HG03439 (cell line): ENCODE results near the gene HOXB3.

Experiments
- ATAC-seq: cut with Tn5 transposase; IDR thresholded peaks from one replicate; pipeline ENCODE4 v1.9.1; 2021; ENCODE audit warnings: mild to moderate bottlenecking, moderate library complexity; ENCODE audit not compliant: unreplicated experiment

HOXB3 gene

DNA sequence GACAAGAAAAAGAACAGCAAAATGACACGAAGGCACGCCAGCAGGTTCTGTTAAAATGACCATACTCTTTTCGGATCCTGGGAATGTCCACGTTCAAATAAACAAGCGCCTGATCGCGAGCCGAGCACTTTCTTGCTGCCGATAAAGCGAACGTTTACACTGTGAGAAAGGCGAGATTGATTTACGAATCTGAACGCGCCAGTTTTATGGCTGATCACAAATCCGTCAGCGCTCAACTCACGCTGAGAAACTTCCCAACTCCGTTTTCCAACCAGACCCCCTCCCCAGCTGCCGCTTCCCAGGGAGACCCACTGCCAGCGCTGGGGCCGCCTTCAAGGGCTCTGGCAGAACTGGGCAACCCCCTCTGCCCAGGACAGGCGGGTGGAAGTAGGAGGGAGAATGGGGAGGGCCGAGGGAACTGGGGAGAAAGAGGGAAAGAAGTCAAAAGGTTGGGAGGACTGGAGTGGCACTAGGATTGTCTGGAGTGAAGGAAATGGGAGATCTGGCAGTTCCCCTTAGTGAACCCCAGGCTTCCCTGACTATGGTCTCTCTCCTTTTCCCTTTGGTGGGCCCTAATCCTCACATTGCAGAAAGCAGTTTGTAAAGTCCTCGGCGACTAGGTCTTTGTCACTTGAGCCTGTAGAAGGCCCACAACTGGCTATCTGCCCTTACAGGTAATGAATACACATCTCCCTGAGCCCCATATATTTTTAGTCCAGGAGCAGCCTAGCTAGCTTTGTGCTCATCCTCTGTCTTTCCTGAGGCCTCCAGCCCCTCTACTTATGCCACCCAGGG lies 18.8 kb downstream of the HOXB3 start:
- ATAC-seq = no peak

DNA sequence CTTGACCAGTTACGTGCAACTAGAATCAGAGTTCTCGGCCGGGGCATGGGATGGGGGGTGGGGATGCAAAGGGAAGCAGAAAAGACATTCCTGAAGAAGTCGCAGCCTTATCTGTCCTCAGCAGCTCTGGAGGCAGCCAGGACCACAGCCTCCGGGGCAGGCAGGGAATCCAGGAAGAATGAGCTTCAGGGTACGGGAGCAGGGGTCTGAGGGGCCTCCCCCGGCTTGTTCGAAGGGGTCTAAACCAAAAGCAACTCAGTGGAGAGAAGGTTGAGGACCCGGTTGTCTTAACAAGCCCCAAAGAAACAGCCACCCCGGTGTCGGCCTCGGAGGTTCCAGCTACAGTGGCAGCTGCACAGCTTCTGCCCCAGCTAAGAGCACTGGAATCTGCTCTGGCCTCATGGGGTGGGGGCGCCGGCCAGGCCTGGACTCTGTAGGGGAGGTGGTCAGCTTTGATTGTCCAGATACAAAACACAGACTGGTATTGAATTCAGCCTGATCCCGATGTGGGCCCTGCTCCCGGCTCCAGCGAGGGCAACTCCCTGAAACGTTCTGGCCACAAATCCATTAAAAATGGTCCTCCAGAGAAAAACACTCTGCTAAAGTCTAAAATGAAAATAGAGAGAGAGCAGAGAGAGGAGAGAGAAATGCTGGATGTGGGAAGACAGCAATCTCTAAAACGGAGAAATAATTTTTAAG lies 19.6 kb downstream of the HOXB3 start:
- ATAC-seq = no peak

DNA sequence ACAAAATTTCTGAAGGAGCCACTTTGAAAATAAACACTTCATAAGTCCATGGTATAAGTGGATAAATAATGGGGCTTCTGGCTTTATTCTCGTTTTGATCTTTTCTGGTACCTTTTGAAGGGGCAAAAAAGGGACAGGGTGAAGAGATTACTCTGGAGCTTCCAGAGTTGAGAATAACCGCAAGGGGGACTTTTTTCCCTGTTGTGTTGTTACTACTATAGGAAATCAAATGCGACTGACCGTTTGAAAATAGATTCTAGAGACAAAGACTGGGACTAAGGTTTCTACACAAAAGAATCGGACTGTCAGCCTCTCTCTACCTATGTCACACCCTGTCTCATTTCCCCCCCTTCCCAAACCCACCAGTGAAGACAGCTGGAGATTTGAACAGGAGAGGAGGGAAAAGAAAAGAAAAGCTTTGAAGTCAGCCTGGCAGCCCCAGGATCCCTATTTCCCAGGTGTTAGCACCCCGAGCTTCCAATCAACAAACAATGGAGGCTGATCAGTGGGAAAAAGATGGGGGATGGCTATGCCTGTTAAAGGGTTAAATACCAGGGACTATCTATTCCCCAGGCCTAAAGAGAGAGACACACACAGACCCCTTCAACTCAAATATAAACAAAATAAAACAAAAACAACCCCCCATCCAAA lies 20.2 kb downstream of the HOXB3 start:
- no peak for ATAC-seq

DNA sequence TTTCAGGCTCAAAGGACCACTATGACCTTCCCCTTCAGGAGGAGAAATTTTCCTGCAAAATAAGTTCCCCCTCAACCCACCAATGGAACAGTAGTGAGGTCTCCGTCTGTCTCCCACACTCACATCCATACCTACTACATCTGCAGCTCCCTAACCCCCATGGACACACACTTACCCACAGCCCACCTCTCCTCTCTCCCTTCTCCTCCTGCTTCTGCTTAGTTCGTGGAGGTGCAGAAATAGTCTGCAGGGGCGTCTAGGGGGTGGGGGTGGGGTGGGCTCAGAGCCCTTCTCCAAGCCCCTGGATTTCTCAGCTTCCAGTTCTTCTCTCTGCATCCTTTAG lies 20.8 kb downstream of the HOXB3 start:
- ATAC-seq = no peak

GRCh38 chr17:48568499-48569239 lies 21.4 kb downstream of the HOXB3 start:
- no peak for ATAC-seq

DNA sequence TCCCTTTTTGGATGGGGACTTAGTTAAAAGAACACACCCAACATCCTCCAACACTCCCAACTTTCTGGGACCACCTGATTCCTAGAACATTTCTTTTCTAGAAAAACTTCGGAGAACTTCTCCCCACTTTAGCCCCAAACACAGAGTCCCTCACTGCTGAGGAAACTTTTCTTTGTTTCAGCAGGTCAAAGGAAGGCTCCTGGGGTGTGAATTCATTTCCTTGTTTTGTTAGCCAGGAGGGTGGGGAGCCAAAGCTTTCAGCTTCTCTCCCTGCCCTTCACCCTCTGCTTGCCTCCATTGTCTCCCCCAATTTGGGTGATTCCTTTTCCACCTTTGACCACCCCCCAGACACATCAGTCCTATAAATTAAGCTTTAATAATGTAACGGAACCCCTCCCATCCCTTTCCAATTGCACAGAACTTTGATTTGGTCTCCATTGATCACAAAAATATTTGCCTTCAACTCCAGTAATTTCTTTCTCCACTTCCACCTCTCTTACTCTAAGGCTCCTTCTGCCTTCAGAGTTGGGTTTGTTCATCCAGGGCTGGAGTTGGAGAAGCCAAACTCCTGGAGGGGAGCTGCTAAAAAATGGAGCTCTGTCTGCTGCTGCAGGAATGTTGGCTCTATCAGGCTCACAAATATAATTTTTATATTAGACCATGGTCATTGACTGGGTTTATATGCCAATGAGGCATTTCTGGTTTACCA lies 22.2 kb downstream of the HOXB3 start:
- no peak for ATAC-seq

- ATAC-seq = no peak
These were observed 22.8 kb downstream of the HOXB3 start for GRCh38 chr17:48567209-48567608.

GRCh38 chr17:48566717-48567116 lies 23.3 kb downstream of the HOXB3 start:
- ATAC-seq = no peak

DNA sequence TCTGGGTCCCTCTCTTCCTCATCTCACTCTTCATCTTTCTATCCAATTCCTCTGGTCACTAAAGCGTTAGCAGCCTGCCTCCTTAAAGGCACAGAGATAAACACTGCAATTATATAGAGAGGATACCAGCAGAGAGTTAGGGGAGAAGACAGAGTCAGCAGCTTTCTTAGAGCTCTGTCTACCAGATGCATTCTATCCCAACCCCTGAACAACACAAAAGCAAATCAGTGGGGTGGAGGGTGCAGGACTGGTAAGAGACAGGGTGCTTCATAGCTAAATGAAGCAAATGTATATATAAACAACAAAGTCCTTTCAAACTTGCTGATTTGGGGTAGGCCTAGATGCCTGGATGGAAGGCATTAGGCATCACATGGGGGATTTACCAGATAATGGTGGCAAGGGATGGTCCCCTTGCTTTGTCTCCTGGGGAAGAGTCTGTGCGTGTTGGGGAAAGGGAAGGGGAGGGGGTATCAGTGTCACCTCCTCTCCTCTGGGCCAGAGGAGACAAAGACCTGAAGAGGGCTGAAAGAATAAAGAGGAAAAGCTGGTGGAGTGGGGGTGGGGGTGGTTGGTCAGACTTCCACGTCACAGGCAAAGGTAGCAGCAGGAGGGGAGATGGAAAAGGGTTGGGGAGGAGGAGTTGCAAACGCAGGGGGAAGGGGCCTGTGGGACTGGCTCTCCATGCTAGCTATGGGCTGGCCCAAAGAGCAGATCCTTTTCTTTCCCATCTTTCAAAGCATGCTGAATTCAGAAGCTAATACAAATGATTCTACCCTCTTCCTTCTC lies 23.9 kb downstream of the HOXB3 start:
- ATAC-seq = no peak

GRCh38 chr17:48565022-48565554 lies 25.0 kb downstream of the HOXB3 start:
- no peak for ATAC-seq

DNA sequence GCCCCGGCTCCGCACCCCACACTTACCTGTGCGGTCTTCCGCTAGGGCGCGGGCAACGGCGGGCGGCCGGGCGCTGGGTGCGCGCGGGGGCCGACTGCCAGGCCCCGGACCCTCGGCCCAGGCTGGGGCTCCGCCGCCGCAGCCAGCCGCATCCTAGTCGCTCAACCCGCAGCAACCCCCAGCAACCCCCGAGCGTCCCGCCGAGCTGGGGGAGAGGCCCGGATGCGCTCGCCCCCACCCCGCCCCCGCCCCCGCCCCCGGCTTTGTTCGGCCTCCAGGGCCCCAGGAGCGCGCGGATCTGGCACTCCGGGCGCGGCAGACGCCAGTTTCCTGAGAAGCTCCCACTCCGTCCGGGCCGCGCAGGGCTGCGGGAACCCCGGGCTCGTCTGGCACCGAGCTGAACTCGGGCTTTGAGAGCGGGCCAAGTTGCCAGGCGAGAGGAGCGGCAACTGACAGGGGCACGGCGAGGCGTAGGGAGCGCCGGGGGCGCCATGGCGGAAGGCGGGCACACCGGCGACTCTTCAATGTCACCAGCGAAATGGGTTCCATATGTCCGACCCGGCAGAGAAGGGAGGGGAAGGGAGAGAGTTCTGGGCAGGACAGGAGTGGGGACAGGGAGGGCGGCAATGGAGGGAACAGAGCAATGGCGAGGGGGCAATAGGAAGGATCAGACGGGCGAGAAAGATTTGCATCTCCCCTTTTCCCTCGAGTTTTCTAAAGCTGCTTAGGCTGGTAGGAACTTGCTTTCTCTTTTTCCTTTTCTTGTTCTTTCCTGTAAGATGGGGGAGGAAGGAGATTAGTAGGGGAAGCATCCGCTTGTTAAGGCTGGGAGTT lies 25.6 kb downstream of the HOXB3 start:
- ATAC-seq = no peak

- ATAC-seq = no peak
These were observed 26.2 kb downstream of the HOXB3 start for GRCh38 chr17:48563867-48564187.

DNA sequence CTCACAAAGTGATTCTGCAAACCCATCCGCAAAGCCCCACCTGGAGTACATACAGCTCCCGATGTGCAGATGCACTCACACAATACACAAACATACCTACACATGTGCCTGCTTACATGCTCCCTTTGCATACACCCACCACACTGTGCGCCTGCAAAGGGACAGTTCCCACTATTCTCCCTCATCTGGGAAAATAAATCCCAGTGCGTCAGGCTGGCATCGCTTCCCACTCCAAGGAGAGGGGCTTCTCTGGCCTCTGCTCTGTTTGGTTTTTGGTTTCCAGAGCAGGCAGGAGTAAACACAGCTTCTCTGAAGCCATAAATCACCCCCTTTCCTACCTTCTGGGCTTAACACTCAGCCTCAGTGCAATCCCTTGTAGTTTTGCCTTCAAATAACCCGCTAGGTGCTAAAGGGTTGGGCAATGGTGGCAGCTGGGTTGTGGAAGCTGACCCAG lies 26.6 kb downstream of the HOXB3 start:
- no peak for ATAC-seq

DNA sequence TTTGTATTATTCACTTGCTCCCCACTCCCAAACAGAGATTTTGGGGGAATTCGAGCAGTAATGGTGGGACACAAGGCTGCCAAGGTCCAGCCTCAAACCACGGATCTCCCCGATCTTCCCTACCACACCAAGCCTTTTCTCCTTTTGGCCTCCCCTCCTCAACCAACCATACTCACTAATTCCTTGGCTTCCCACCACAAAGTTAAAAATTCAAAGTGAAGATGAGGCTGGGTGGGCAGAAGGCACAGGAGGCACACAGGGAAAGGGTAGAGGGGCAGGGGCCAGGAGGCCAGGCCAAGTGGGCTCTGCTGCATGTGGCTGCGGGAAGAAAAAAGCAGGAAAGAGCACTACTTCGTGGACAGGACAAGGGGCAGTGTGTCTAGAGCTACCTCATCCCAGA lies 27.1 kb downstream of the HOXB3 start:
- ATAC-seq = no peak

DNA sequence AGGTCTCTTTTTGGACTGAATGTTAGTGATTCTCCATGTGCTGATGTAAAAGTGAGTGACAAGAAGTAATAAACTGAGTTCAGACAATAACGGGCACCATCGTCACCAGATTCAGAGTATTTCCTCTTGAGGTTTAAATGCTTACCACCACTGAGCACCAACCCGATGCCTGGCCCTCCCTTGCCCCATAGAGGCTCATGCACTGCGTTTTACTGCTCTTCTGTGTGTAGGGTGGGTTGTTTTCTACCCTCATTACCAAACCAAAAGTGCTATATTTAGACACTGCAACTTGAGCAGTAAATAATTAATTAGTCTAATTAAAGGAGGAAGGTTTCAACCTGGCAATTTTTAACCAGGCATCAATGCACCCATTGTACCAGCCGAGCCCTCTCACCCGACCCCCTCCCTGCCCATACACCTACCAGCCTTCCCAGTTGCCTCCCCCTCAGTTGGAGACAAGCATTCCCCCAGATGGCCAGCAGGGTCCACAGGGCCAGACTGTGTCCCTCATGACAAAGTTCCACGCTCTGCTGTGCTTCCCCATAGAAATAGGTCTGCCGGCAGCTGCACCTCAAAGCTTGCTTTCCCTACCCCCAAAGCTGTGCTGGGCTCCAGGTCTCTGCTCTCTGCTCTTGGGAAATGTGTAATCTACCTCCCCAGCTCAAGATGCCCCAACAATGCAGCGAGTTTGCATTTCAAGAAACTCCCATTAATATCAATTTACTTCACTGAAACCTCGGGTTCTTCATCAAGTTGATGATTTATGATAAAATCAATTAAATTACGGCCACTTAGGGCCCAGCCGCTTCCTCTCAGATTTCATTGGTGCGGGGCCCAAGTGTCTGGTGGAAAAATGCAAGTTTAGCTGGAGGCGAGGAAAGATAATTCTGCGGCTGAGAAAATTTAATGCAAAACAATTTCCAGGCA lies 27.9 kb downstream of the HOXB3 start:
- ATAC-seq = no peak

DNA sequence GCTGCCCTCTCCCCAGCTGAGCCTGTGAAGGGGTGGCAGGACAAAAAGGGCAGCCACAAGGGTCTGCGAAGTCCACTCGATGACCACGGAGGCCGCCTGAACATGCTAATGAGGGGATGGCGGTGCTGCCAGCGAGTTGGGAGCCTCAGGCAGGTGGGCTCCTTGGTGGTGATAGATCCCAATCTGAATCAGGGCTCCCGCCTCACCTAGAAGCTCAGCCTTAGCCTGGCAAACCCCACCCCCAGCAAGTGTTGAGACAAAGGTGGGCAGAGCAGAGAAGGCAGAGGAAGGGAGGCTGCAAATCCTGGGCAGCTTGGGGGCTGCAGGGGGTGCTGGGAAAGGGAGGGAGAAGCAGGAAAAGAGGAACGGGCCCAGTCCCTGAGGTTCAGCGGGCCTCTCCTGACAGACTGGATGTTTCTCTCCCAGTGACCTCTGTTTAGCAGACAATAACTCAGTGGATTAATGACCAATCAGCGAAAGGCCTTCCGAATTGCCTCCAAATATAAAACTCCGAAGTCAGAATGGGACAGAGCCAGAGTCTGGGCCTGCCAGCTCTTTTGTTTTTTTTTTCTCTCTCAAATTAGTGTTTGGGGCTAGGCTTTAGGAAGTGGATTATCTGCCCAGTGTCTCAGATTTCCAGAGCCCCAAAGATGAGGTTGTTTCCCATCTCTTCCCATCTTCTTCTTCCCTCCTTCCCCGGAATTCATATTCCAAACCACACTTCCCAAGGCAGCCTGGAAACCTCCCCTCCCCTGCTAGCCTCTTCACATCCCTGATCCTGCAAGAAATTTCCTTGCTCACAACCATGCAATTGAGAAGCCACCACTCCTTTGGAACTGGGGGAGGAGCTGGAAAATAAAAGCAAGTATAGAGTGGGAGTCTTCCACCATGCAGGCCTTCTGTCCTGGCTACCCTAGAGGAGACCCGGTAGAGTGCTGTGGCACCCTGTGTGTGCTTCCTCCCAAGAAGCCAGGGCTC lies 29.9 kb downstream of the HOXB3 start:
- ATAC-seq = no peak
